Smooth muscle cell of the brain vasculature (primary cell): Measurements from ENCODE around the gene SMARCD2.
"Not testable (repeated sequence)": the region's sequence is repeated elsewhere in the genome, so short reads cannot be mapped to it uniquely, and the experiment has no call there.

Experiments used
- DNase-seq: peaks from one replicate; pipeline ENCODE4 v3.0.0-alpha.2; 2012; ENCODE audit warnings: low read depth, low spot score

The SMARCD2 gene

DNA sequence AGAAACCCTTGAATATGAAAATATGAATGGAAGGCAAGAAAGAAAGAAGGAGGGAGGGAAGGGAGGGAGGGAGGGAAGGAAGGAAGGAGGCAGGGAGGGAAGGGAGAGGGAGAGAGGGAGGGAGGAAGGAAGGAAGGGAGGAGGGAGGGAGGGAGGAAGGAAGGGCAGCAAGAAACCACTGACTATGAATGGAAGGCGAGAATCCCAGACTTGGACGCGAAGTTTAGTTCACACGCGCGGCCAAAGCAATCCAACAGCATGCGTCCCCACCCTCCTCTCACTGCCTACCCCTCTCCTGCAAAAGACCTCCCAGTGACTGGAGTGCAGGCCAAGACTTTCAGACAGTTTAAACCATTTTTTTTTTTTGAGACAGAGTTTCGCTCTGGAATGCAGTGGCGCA is 7.9 kb upstream of the SMARCD2 start:
- DNase-seq, result no peak

DNA sequence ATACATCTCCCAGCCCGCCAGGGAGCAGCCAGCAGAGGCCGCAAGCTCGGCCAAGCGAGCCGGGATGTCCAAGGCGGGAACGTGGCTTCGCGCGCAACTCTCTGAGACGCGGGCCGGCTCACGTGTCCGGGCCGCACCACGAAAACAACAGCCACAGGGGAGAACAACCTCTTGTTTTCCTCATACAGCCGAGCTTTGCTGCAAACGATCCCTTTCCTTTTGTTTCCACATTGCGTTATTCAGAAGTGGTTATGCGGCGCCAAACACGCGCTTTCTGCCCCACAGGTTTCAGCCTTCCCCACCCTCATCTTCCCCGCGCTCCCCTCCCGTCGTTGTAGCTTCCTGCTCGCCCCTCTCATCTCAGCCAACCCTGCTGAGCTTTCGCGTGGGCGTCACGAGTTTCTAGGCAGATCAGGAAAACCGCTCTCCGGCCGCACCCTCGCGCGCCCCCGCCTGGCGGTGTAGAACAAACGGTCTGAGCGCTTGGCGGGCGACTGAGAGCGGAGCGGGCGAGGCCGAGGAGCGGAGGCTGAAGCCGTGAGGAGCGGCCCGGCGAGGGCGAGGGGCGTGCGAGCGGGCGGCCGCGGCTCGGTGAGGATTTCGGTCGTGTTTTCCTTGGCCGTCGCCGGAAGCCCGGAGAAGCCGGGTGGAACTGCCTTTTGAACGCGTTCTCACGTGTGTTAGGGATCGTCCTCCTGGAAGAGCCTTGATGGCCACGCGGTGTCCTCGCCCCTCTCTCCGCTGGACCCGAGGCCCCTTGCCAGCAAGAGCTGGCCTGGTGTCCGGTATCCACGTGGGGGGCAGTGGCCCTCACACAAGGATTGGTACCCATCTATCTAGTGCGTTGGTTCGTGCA is 6.6 kb upstream of the SMARCD2 start:
- DNase-seq, result no peak

DNA sequence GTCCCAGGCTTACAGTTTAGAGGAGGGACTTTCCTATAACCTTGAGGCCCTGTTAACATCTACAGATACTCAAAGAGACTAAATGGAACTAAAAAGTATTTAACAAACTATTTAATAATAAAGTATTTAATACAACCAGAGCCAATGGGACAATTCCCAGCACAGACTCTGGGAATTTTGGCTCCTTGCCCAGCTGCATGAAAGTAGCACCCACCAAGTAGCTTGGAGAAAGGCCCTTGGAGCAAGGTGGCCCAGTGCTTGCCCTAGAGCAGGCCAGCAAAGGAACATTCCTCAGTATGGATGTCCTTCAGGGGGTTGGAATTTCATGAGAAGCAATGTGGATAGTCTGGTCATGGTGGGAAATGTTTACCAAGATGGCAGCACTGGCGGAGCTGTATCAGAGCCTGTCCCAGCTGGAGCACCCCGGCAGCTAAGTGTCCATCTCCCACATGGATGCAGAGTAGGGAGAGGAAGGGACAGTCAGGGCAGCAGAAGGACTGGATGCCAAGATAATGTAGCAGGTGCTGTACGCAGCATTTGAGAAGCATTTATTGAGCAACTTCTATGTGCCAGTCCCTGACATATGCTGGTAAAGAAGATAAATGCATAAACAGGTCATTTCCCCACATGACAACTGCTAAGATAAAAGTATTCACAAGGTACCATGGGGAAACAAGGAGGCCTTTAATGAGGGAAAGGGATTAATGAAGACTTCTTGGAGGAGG is 5.2 kb upstream of the SMARCD2 start:
- no peak for DNase-seq

DNA sequence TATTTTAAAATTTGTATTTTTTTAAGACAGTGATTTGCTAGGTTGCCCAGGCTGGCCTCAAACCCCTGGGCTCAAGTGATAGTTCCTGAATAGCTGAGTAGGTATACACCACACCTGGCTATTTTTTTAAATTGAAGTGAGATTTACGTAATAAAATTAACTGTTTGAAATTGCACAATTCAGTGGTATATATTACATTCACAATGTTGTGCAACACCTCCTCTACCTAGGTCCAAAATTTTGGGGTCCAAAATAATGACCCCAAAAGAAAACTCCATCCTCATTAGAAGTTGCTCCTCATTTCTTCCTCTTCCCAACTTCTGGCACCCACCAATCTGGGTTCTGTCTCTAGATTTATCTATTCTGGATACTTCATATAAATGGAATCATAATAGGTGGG is 3.0 kb upstream of the SMARCD2 start:
- no peak for DNase-seq

DNA sequence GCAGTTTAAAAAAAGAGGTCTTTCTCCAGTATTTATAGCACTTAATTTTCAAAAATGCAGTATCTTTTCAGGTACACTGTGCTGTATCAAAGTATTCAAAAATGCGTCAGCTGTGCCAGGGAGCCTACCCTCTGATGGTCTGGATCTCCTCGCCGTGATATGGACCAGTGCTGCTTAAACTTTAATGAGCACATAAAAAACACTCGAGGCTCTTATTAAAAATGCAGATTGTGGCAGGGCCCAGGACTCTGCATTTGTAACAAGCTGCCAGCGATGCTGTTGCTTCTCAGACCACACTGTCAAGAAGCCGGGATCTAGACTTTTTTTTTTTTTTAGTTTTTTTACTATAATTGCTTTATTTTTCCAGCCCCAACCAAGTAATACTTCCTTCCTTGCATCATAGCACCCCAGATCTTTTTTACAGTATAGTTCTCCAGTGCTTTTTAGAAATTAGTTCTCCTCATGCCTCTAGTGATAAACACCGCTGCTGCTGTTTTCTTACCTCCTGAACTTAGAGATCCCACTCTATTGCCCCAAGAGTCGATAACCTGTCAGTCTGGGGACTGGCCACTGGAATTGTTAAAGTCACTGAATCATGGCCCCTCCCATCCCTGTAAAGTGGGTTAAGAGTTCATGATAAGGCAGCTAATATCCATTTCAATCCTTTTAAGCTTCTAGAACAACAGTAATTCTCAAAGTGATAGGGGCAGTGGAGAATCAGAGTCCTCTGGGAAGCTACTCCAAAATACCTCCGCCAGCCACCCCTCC is 1.6 kb upstream of the SMARCD2 start:
- no peak for DNase-seq

DNA sequence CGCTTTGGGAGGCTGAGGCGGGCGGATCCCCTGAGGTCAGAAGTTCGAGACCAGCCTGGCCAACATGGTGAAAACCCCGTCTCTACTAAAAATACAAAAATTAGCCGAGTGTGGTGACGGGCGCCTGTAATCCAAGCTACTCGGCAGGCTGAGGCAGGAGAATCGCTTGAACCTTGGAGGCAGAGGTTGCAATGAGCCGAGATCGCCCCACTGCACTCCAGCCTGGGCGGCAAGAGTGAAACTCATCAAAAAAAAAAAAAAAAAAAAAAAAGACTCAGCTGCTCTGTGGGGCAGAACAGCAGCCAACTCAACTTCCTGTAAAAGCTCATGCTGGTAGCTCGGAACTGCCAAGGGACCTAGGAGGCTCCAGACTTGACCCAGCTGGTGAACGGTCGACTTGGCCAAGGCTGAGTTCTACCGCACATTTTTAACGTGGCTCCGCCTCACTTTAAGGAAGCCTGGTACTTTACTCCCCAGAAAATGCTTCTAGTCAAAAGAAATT is 953 bp upstream of the SMARCD2 start:
- DNase-seq, result not testable (repeated sequence)

DNA sequence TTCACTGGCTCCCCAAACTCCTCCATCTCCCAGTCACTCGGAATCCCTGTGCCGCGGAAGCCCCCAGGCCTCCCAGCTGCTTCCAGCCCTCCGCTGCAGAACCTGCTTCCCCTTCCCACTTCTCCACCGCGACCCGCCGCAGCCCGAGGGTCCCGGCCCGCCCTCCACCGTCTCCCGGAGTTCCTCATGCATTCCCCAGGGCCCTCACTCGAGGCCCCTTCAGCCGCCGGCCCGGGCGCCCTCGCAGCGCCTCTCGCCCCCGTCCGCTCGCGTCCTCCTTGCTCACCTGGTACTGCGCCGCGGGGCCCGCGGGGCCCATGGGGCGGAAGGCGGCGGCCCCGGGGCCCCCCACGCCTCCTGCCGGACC is 329 bp downstream of the SMARCD2 start:
- DNase-seq, result no peak

DNA sequence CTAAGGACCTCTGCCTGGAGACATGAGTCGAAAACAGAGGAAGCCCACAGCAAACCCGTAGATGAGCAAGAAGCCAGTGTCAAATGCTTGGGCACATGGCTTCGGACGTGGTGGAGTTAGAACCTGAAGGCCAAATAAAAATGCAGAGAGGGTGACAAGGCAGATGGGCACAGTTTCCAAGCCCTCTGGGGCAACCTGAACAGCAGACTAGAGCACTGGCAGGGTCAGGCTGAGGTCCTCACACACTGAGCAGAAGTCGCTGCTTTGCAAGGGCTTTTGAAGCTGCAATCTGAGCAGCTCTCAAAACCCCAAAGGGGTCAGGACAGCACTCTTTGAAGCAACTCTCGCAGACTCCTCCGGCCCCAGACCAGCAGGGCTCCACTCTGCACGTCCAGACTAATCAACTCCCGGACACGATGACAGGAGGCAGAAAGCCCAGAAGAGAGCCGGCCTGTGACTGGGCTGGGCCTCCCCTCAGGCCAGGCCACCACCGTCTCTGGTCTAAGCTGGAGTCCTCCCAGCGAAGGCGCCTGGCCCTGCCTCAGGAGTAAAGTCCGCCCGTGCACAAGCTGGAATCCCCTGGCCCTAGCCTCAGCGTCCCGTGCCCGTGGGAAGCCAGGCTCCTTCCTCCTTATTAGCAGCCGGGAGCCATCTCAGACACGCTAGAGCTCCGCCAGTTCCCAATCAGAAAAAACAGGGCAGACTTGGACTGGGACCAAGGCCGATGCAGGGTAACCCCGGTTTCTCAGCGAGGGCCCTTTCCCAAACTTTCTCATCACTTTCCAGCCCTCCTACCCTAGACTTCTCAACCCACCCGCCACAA is 924 bp downstream of the SMARCD2 start:
- no peak for DNase-seq

DNA sequence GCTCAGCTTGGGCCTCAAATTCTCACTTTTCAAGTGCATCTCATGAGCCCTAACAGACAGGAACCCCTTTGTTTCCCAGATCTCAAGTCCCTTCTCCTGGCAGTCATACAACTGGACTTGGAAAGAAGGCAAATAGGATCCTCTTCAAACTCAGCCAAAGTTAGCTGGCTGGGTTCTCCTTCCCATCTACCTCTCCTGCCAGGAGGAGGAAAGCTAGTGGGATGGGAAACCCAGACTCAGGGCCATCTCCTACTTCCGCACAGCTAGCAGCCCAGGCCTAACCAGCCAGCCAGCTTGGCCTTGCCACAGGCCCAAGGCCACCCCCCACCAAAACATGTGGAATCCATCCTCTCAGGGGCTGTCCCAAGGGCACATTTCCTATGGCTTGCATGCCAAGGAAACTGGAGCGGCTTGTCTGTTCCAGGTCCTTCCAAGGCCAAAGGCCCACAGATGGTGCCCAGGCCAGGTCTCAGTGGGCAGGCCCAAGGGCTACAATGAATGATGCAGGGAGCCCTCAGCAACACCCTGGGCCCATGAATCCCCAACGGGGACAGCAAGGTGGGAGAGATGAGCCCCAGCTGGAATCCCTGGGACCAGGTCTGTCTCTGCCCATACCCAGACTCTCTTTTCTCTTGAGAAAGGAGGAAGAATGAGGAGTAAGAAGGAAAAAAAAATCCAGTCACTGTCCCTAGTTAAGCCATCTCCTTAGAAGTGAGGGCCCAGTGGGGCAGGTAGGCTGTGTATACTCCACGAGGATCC is 1.7 kb downstream of the SMARCD2 start:
- DNase-seq, result no peak

DNA sequence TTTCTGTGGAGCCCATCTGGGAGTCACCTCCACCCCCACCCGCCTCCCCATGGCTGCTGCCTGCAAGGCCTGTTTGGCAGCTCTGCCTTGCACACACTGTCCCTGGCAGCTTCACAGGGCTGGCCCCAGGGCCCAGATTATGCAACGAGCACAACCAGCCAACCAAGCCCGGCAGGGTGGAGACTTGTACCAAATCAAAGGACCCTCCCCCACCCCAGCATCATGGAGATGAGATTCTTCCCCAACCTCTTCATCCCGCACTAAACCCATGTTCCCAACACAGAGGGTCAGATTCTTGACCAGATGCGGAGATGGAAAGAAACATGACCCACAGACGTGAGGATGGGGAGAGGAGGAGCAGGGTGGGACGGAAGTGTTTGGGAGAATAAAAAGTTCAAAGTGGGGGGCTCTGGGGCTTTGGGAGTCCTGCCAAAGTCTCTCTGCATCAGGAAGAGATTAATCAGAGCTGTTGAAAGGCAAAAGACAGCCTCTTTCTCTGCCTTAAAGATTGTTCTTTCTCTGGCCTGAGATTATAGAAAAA is 3.8 kb downstream of the SMARCD2 start:
- DNase-seq, result no peak

DNA sequence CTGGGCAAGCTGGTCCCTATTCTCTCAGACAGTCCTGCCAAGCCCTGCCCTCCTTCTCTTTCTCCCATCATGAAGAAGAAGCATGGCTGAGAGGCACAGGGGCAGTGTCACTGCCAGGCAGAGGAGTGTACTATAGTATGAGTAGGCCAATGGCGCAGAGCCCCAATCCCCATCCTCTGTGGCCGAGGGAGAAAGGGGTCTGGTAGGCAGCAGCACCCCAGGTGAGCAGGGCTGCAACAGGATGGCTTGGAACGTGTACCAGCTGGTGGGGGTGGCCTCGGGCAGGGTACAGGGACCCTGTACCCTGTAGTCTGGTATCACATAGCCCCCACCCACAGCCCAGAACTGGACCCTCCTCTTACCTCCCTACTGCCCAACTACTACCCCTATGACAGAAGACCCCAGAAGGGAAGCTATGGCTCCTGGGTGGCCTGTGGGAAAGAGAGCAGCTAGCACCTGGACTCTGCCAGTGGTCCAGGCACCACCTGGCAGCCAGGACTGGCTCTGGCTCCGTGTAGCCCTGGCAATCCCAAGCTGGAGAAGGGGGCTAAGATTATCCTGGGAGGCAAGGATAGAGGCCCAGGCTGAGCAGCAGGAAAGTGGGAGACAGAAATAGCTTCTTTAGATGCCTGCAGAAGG is 4.4 kb downstream of the SMARCD2 start:
- DNase-seq, result no peak

DNA sequence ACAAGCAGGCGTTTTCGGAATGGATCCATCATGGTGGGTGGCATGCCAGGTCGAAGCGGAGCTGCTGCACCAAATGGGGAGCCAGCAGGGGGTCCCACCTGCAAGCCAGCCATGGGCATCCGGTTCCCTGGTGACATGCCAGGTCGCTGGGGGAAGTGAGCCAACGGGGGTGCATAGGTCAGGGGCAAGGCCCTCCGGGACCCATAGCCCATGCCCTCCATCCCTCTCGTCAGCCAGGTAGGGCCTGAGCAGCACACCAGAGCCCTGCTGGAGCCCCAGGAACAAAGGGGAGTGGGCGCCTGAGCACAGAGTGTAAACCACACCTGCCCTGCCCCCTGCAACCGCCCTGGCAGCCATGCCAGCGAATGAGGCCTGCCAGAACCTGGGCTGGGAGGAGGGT is 5.0 kb downstream of the SMARCD2 start:
- DNase-seq, result no peak

DNA sequence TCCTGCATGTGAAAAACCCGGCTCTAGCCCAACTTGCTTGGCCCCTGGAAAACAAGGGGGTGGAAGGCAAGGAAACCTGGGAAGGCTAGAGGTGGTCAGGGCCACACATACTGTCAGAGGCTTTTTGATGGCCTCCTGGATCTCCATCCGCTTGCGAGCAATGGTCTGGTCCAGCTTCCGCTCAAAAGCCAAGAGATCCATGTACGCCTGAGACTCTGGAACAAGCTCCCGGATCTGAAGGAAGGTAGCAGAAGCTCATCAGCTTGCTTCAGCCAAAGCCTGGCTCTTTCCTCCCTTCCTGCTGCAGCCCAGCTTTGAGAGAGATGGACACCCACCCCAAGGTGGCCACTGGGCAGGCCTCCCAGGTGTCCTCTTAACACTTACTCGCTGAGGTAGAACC is 5.7 kb downstream of the SMARCD2 start:
- DNase-seq, result no peak

DNA sequence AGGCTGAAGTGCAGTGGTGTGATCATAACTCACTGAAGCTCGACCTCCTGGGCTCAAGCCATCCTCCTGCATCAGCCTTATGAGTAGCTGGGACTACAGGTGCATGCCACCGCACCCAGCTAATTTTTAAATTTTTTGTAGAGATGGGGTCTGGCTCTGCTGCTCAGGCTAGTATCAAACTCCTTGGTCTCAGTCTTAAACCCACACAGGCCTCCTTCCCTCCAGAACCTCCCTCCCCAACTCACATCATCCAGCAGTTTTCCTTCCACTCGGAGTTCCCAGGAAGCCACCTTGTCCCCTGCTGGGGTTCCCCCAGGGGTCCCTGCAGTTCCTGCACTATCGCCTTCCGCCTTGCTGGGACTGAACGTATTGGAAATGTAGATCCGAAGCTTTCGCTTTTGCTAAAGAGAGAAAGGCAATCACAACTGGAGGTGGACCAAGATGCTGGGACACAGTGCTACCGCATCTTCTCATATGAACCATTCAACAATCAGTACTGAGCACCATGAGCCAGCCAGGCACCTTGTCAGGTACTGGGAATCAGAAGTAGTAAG is 7.2 kb downstream of the SMARCD2 start:
- no peak for DNase-seq

DNA sequence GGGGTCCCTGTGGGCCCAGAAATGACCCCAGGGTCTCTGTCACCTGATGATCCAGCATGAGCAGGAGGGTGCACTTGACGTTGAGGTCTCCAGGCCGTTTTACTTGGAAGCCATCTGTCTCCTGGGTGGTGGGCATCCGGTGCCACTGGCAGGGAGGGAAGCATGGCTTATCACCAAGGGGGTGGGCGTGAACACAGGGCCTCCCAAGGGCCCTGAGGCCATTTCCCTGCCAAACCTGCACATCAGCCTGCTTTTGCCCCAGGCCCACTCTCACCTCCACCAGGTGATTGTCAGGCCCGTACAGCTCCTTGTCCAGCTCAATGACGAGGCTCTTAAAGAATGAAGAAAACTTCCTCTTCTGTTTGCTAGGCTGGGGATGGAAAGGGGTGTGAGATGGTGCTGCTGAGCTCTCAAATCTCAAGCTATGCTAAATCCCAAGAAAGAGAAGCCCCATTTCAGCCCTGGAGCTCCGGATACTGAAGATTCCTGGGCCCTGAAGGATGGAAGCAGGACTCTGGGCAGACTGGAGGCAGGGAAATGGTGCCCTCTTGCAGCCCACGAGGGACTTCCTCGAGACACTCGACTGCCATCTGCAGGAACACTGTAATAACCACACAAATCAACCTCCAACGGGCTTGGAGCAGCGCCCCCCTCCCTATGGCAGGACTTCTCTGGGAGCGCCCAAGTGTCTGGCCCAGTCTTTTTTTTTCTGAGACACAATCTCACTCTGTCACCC is 7.9 kb downstream of the SMARCD2 start:
- DNase-seq, result no peak

DNA sequence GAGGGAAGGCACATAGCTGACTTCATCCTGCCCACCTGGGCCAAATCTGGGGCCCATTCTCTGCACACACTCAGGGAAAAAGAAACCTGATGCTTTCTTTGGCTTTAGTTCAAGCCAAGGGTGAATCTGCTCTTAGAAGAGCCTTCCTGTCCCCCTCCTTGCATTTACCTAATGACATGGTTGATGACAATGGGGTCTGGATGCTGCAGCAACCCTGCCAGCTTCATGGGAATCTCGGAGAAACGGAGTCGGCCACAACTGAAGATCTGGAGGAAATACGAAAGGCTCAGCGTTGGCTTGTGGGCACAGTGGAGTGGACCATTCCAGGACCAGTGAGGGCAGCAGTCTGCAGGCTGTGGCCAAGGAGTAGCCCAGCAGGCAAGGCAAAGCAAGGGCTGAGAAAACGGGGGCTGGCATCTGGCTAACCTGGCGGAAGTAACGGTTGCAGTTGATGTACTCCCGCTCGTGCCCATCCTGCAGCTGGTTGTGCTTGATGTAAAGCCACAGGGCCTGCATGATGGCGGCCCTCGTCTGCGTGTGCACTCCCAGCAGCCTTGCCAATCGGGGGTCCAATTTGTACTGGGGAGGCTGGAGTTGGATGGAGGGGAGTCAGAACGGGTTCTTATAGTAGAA is 8.6 kb downstream of the SMARCD2 start:
- DNase-seq, result no peak

DNA sequence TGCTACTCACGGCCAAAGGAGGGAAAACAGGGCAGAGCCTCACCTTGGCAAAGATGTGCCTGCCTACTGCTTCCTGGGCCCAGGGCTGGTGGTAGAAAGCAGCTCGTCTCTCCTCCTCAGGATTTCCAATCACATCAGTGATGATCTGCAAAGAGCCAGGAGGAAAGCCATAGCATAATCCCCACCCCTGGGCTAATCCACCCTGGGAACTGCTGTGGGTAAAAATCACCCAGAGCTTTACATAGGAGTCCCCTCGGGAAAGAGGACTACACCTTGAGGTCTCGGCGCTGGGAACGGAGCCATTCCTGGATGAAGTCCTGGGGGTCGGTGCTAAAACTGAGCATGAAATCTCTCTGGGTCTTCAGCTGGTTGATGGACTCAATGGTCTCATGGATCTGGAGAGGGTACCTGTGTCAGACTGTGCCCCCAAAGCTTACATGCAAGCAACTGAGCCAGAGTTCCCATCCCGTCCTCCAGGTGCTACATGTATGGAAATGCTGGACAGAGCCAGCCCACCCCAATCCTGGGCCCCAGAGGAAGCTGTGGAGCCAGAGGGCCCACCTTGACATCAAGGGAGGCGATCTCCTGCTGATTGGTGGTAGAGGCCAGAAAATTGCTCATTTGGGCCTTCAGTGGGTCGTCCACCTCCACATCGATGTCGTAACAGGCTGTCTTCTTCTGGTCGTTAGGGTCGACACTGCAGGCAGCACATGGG is 9.3 kb downstream of the SMARCD2 start:
- no peak for DNase-seq

DNA sequence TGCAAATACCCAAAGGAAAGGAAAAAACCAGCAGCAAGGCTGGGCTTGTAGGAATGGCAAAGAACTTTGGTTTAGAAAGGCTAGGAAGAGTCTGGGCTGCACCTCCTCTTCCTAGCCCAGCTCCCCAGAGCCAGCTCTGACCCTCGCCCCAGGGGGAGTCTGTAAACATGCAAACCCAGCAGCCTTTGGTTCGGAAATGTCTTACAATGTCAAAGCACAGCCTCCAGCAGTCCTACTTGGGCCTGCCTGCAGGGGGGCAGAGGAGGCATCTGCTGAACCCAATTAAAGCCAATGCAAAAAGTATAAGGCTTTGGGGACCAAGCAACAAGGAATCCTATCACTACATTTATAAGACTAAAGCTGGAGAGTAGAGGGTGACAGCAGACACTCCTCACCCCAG is 10.0 kb downstream of the SMARCD2 start:
- no peak for DNase-seq
